IMR-90 (cell line): Measurements from ENCODE around the gene APCDD1L. TPM values are rescaled to one million over a fixed set of nuclear protein-coding genes. Genes with fewer than 3 reads are reported as not detected.

ENCODE experiments used
- ATAC-seq: fragments of 200-7000 bp; cut with Tn5 transposase; 2 replicates; pipeline ENCODE4 v1.9.1; 2020; ENCODE audit warnings: low read depth, mild to moderate bottlenecking, moderate library complexity
- BruUV-seq: library from RNA; stranded (reverse); fragments of 400-500 nt; replicated peaks from 2 replicates; lab custom pipeline; 2021; lab: Mats Ljungman, UMichigan
- CTCF ChIA-PET: fragments of 300-600 bp; formaldehyde crosslinking; extraction: SDS; loops from one replicate; lab custom pipeline; 2021; ENCODE audit warnings: antibody characterized with exemption; lab: Yijun Ruan, JAX
- POLR2A ChIA-PET: fragments of 300-600 bp; sonication (Branson Sonifier 250); formaldehyde crosslinking; loops from one replicate; lab custom pipeline; 2022; ENCODE audit warnings: antibody characterized with exemption; ENCODE audit not compliant: unreplicated experiment; lab: Charles Lee
- DNase-seq: peaks from one replicate; pipeline ENCODE4 v3.0.0; 2013
- H2AFZ ChIP-seq: replicated peaks from 2 replicates; pipeline ENCODE3; 2013; ENCODE audit warnings: low read length, mild to moderate bottlenecking; ENCODE audit not compliant: poor library complexity
- H2AK5ac ChIP-seq: 2 replicates; pipeline ENCODE4 v1.6.1; 2013; ENCODE audit warnings: low read depth, low read length, inconsistent platforms
- H2AK9ac ChIP-seq: replicated peaks from 2 replicates; pipeline ENCODE3; 2013; ENCODE audit warnings: mild to moderate bottlenecking, low read depth, low read length, moderate library complexity; ENCODE audit not compliant: poor library complexity
- H2BK120ac ChIP-seq: 2 replicates; pipeline ENCODE4 v1.6.1; 2013; ENCODE audit warnings: low read depth, low read length, inconsistent platforms
- H2BK15ac ChIP-seq: 3 replicates; pipeline ENCODE4 v1.6.1; 2013; ENCODE audit warnings: low read depth, low read length, inconsistent platforms
- H2BK20ac ChIP-seq: 2 replicates; pipeline ENCODE4 v1.6.1; 2013; ENCODE audit warnings: low read depth, mild to moderate bottlenecking, inconsistent platforms, low read length, moderate library complexity
- H2BK5ac ChIP-seq: 2 replicates; pipeline ENCODE4 v1.6.1; 2013; ENCODE audit warnings: mild to moderate bottlenecking, low read depth, low read length, inconsistent platforms; ENCODE audit not compliant: poor library complexity, severe bottlenecking
- H3K14ac ChIP-seq: replicated peaks from 2 replicates; pipeline ENCODE4 v1.6.1; 2013; ENCODE audit warnings: low read depth, low read length, inconsistent platforms
- H3K18ac ChIP-seq: 2 replicates; pipeline ENCODE4 v1.6.1; 2013; ENCODE audit warnings: low read depth, low read length, control low read depth
- H3K23ac ChIP-seq: 2 replicates; pipeline ENCODE4 v1.6.1; 2013; ENCODE audit warnings: low read depth, low read length, inconsistent platforms
- H3K27ac ChIP-seq: 2 replicates; pipeline ENCODE4 v1.5.1; 2013; ENCODE audit warnings: mild to moderate bottlenecking, control low read depth, low read length; ENCODE audit not compliant: insufficient read depth
- H3K27me3 ChIP-seq: 2 replicates; pipeline ENCODE4 v1.6.1; 2013; ENCODE audit warnings: low read length; ENCODE audit not compliant: control insufficient read depth, insufficient read depth
- H3K36me3 ChIP-seq: 2 replicates; pipeline ENCODE4 v1.6.1; 2013; ENCODE audit warnings: low read length, mixed read lengths; ENCODE audit not compliant: control insufficient read depth, insufficient read depth
- H3K4ac ChIP-seq: 2 replicates; pipeline ENCODE4 v1.6.1; 2013; ENCODE audit warnings: low read depth, low read length, inconsistent platforms
- H3K4me1 ChIP-seq: 2 replicates; pipeline ENCODE4 v1.6.1; 2013; ENCODE audit warnings: low read length, mixed read lengths; ENCODE audit not compliant: control insufficient read depth, insufficient read depth
- H3K4me2 ChIP-seq: 2 replicates; pipeline ENCODE4 v1.6.1; 2013; ENCODE audit warnings: low read depth, mild to moderate bottlenecking, control low read depth, low read length, moderate library complexity
- H3K4me3 ChIP-seq: 2 replicates; pipeline ENCODE4 v1.5.1; 2013; ENCODE audit warnings: low read depth, mild to moderate bottlenecking, control low read depth, low read length, moderate library complexity; ENCODE audit not compliant: insufficient read depth
- H3K56ac ChIP-seq: 2 replicates; pipeline ENCODE4 v1.6.1; 2013; ENCODE audit warnings: low read length, inconsistent platforms; ENCODE audit not compliant: insufficient read depth; ENCODE audit errors: extremely low read depth
- H3K79me1 ChIP-seq, 2 experiments: 2 replicates each; pipeline ENCODE4 v1.6.1; 2013; ENCODE audit warnings: low read length in 2 of 2, inconsistent platforms in 1 of 2, low read depth in 1 of 2
- H3K9ac ChIP-seq: 2 replicates; pipeline ENCODE4 v1.6.1; 2013; ENCODE audit warnings: low read depth, low read length, control low read depth
- H3K9me1 ChIP-seq: 2 replicates; pipeline ENCODE4 v1.6.1; 2013; ENCODE audit warnings: low read length, inconsistent platforms; ENCODE audit not compliant: insufficient read depth
- H3K9me3 ChIP-seq: 2 replicates; pipeline ENCODE4 v1.6.1; 2013; ENCODE audit warnings: low read length; ENCODE audit not compliant: control insufficient read depth, insufficient read depth
- H4K20me1 ChIP-seq: 2 replicates; pipeline ENCODE4 v1.6.1; 2013; ENCODE audit warnings: low read length, inconsistent platforms; ENCODE audit not compliant: insufficient read depth
- H4K5ac ChIP-seq: 2 replicates; pipeline ENCODE4 v1.6.1; 2013; ENCODE audit warnings: mild to moderate bottlenecking, low read depth, low read length, control low read depth
- H4K8ac ChIP-seq, 2 experiments: 2 replicates each; pipeline ENCODE4 v1.6.1; 2013; ENCODE audit warnings: low read depth in 2 of 2, low read length in 2 of 2, control low read depth in 1 of 2, inconsistent platforms in 1 of 2
- H4K91ac ChIP-seq: 2 replicates; pipeline ENCODE4 v1.6.1; 2013; ENCODE audit warnings: low read depth, low read length, inconsistent platforms; ENCODE audit not compliant: insufficient read depth
- BHLHE40 ChIP-seq: fragments of 150-350 bp; IDR thresholded peaks from 2 replicates; pipeline ENCODE4 v1.6.1; 2016; ENCODE audit warnings: mild to moderate bottlenecking, low read depth, low read length
- CEBPB ChIP-seq: IDR thresholded peaks from 2 replicates; pipeline ENCODE4 v1.6.1; 2012; ENCODE audit warnings: low read depth, low read length, improper control_type of control experiment
- CHD1 ChIP-seq: IDR thresholded peaks from 2 replicates; pipeline ENCODE4 v1.6.1; 2012; ENCODE audit warnings: low read depth, low read length, improper control_type of control experiment
- FOS ChIP-seq: fragments of 150-350 bp; IDR thresholded peaks from 2 replicates; pipeline ENCODE4 v1.6.1; 2016; ENCODE audit warnings: low read depth, low read length
- MAFK ChIP-seq: IDR thresholded peaks from 2 replicates; pipeline ENCODE4 v1.6.1; 2012; ENCODE audit warnings: low read depth, low read length, improper control_type of control experiment
- MAZ ChIP-seq: IDR thresholded peaks from 2 replicates; pipeline ENCODE4 v1.6.1; 2012; ENCODE audit warnings: low read depth, mild to moderate bottlenecking, low read length, improper control_type of control experiment, moderate library complexity, borderline replicate concordance
- MXI1 ChIP-seq: IDR thresholded peaks from 2 replicates; pipeline ENCODE4 v1.6.1; 2012; ENCODE audit warnings: low read depth, mild to moderate bottlenecking, low read length, moderate library complexity, borderline replicate concordance
- NFE2L2 ChIP-seq: fragments of 150-350 bp; IDR thresholded peaks from 2 replicates; pipeline ENCODE4 v1.6.1; 2016; ENCODE audit warnings: low read depth, mild to moderate bottlenecking, low read length
- POLR2A ChIP-seq: IDR thresholded peaks from 2 replicates; pipeline ENCODE4 v1.6.1; 2012; ENCODE audit warnings: mild to moderate bottlenecking, low read depth, low read length
- RAD21 ChIP-seq: IDR thresholded peaks from 2 replicates; pipeline ENCODE4 v1.6.1; 2012; ENCODE audit warnings: low read length, improper control_type of control experiment
- RCOR1 ChIP-seq: IDR thresholded peaks from 2 replicates; pipeline ENCODE4 v1.6.1; 2012; ENCODE audit warnings: mild to moderate bottlenecking, low read length, improper control_type of control experiment; ENCODE audit not compliant: insufficient replicate concordance
- RFX5 ChIP-seq: IDR thresholded peaks from 2 replicates; pipeline ENCODE4 v1.8.0; 2012; ENCODE audit warnings: low read depth, mild to moderate bottlenecking, low read length, moderate library complexity
- SMC3 ChIP-seq: fragments of 150-350 bp; IDR thresholded peaks from 2 replicates; pipeline ENCODE4 v1.6.1; 2016; ENCODE audit warnings: low read depth, mild to moderate bottlenecking, antibody characterized with exemption, low read length, moderate library complexity
- USF2 ChIP-seq: fragments of 150-350 bp; IDR thresholded peaks from 2 replicates; pipeline ENCODE4 v1.6.1; 2017; ENCODE audit warnings: mild to moderate bottlenecking, antibody characterized with exemption, low read length, low read depth
- dilution Hi-C: fragments of 300-500 bp; cut with HindIII; formaldehyde crosslinking; loops from one replicate; pipeline ENCODE4 v1.14.3; 2018; ENCODE audit warnings: low sequenced_read_pairs; ENCODE audit not compliant: unreplicated experiment
- in situ Hi-C: fragments of 300-500 bp; cut with MboI; formaldehyde crosslinking; loops from 3 replicates; pipeline ENCODE4 v1.14.3; 2019; ENCODE audit warnings: low sequenced_read_pairs, inconsistent platforms, mixed read lengths
- intact Hi-C: fragments of 100-400 bp; cut with micrococcal nuclease; formaldehyde crosslinking; loops from 2 replicates; pipeline ENCODE4 v1.10.0; 2022
- polyA plus RNA-seq, 3 experiments: library from polyadenylated mRNA; depleted of rRNA; stranded (reverse); fragments of >200 nt; gene quantifications; 2 replicates each; pipeline ENCODE4 v1.2.3, GENCODE V29; 2012; ENCODE audit warnings: low replicate concordance in 1 of 3
- total RNA-seq: library from RNA; depleted of rRNA; stranded (reverse); fragments of >200 nt; gene quantifications from 2 replicates; pipeline ENCODE4 v1.2.3, GENCODE V29; 2012
- TF ChIP-seq, protein P1 (sequence below): conservative IDR thresholded peaks from 2 replicates; pipeline ENCODE4 v1.5.1; 2012; ENCODE audit warnings: mild to moderate bottlenecking, low read depth, low read length, improper control_type of control experiment
- TF ChIP-seq, protein P2 (sequence below): fragments of 150-350 bp; IDR thresholded peaks from 2 replicates; pipeline ENCODE4 v1.6.1; 2016; ENCODE audit warnings: low read depth, mild to moderate bottlenecking, low read length, moderate library complexity, borderline replicate concordance

APCDD1L gene
- total and polyA plus RNA-seq, 2 of the 4 experiments (the other 2 are of a cell fraction): 2.5 to 18.3 TPM

- ATAC-seq: no peak
- dilution Hi-C loops (no loop called here), intact Hi-C loops (no loop called here), in situ Hi-C loops (no loop called here)
- no peak overlapping the region for H3K4me3 ChIP-seq
- no peak overlapping the region for H4K91ac ChIP-seq
- H3K14ac ChIP-seq: no peak overlapping the region
- no peak overlapping the region for H3K9ac ChIP-seq
- DNase-seq: no peak
- ChIA-PET POLR2A (no interaction called here), CTCF (no interaction called here)
- no peaks in the 10 kb centered on the region for H4K20me1 ChIP-seq
- no peak overlapping the region for H2BK15ac ChIP-seq
- H3K18ac ChIP-seq: no peak overlapping the region
- no peak overlapping the region for H4K5ac ChIP-seq
- H3K36me3 ChIP-seq: no peaks in the 10 kb centered on the region
- no peak overlapping the region for H3K4me2 ChIP-seq
- TF ChIP-seq CEBPB (no peak), MXI1 (no peak), MAFK (no peak), FOS (no peak), BHLHE40 (no peak), NFE2L2 (no peak), RAD21 (no peak), RCOR1 (no peak), MAZ (no peak), SMC3 (no peak), CHD1 (no peak), RFX5 (no peak), USF2 (no peak), POLR2A (no peak)
- TF ChIP-seq, protein P1, sequence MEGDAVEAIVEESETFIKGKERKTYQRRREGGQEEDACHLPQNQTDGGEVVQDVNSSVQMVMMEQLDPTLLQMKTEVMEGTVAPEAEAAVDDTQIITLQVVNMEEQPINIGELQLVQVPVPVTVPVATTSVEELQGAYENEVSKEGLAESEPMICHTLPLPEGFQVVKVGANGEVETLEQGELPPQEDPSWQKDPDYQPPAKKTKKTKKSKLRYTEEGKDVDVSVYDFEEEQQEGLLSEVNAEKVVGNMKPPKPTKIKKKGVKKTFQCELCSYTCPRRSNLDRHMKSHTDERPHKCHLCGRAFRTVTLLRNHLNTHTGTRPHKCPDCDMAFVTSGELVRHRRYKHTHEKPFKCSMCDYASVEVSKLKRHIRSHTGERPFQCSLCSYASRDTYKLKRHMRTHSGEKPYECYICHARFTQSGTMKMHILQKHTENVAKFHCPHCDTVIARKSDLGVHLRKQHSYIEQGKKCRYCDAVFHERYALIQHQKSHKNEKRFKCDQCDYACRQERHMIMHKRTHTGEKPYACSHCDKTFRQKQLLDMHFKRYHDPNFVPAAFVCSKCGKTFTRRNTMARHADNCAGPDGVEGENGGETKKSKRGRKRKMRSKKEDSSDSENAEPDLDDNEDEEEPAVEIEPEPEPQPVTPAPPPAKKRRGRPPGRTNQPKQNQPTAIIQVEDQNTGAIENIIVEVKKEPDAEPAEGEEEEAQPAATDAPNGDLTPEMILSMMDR: no peak
- TF ChIP-seq, protein P2, sequence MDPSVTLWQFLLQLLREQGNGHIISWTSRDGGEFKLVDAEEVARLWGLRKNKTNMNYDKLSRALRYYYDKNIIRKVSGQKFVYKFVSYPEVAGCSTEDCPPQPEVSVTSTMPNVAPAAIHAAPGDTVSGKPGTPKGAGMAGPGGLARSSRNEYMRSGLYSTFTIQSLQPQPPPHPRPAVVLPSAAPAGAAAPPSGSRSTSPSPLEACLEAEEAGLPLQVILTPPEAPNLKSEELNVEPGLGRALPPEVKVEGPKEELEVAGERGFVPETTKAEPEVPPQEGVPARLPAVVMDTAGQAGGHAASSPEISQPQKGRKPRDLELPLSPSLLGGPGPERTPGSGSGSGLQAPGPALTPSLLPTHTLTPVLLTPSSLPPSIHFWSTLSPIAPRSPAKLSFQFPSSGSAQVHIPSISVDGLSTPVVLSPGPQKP: no peak
- H3K27ac ChIP-seq: no peak overlapping the region
- H3K9me3 ChIP-seq: peaks cover 8% of the 10 kb centered on the region
- BruUV-seq: no TSS peak
- H2BK120ac ChIP-seq: no peak overlapping the region
- H3K23ac ChIP-seq: no peak overlapping the region
- H2BK5ac ChIP-seq: no peak overlapping the region
- H3K56ac ChIP-seq: no peak overlapping the region
- no peak overlapping the region for H4K8ac ChIP-seq
- no peak overlapping the region for H2AFZ ChIP-seq
- no peak overlapping the region for H3K4ac ChIP-seq
- H3K79me1 ChIP-seq: no peaks in the 10 kb centered on the region; a peak in 1 of 4 replicates
- no peaks in the 10 kb centered on the region; the same call in 1 of the 2 replicates for H3K9me1 ChIP-seq
- no peak overlapping the region for H2BK20ac ChIP-seq
- no peaks in the 10 kb centered on the region for H3K4me1 ChIP-seq
- H2AK5ac ChIP-seq: no peak overlapping the region
- no peaks in the 10 kb centered on the region for H3K27me3 ChIP-seq
- H2AK9ac ChIP-seq: no peak overlapping the region
These were observed 15.9 kb upstream of the APCDD1L start for GRCh38 chr20:58531063-58531462.
